Neural progenitor cell (in vitro differentiated cells): ENCODE results near the gene UBE2M. TPM values are rescaled to one million over a fixed set of nuclear protein-coding genes. Genes with fewer than 3 reads are reported as not detected.

Experiments used
- DNase-seq: peaks from one replicate; pipeline ENCODE4 v3.0.0-alpha.2; 2016; ENCODE audit warnings: low spot score
- H2AFZ ChIP-seq: fragments of 200-600 bp; sonication (generic); replicated peaks from 2 replicates; pipeline ENCODE4 v1.6.1; 2016; ENCODE audit warnings: antibody characterized with exemption
- H3F3A ChIP-seq: fragments of 200-600 bp; sonication (generic); 2 replicates; pipeline ENCODE4 v1.6.1; 2016; ENCODE audit warnings: antibody characterized with exemption, low read depth
- H3K27ac ChIP-seq: fragments of 200-600 bp; sonication (generic); 2 replicates; pipeline ENCODE4 v1.5.1; 2016; ENCODE audit warnings: mild to moderate bottlenecking
- H3K27me3 ChIP-seq: fragments of 200-600 bp; sonication (generic); 2 replicates; pipeline ENCODE4 v1.6.1; 2016; ENCODE audit warnings: mild to moderate bottlenecking, moderate library complexity
- H3K36me3 ChIP-seq: fragments of 200-600 bp; sonication (generic); 2 replicates; pipeline ENCODE4 v1.5.1; 2016
- H3K4me1 ChIP-seq: fragments of 200-600 bp; sonication (generic); 2 replicates; pipeline ENCODE4 v1.6.1; 2016; ENCODE audit warnings: mixed run types
- H3K4me2 ChIP-seq: fragments of 200-600 bp; sonication (generic); 2 replicates; pipeline ENCODE4 v1.6.1; 2016
- H3K4me3 ChIP-seq: fragments of 200-600 bp; sonication (generic); 2 replicates; pipeline ENCODE4 v1.5.1; 2016
- H3K79me2 ChIP-seq: fragments of 200-600 bp; sonication (generic); 2 replicates; pipeline ENCODE4 v1.6.1; 2016; ENCODE audit warnings: low read depth
- H3K9ac ChIP-seq: fragments of 200-600 bp; sonication (generic); 2 replicates; pipeline ENCODE4 v1.6.1; 2016
- H3K9me3 ChIP-seq: fragments of 200-600 bp; sonication (generic); 2 replicates; pipeline ENCODE4 v1.5.1; 2016; ENCODE audit warnings: low read depth
- H4K20me1 ChIP-seq: fragments of 200-600 bp; sonication (generic); 2 replicates; pipeline ENCODE4 v1.6.1; 2016; ENCODE audit warnings: low read depth
- H3K27ac Mint-ChIP-seq: 3 replicates; pipeline ENCODE4 v1.8.0; 2021; ENCODE audit warnings: mixed read lengths
- H3K27me3 Mint-ChIP-seq: 2 replicates; pipeline ENCODE4 v1.8.0; 2022; ENCODE audit warnings: low read depth, mild to moderate bottlenecking, inconsistent platforms, moderate library complexity, mixed read lengths; ENCODE audit not compliant: insufficient read depth
- H3K36me3 Mint-ChIP-seq: 3 replicates; pipeline ENCODE4 v1.8.0; 2021; ENCODE audit warnings: mixed read lengths
- H3K4me1 Mint-ChIP-seq: 3 replicates; pipeline ENCODE4 v1.8.0; 2021; ENCODE audit warnings: mixed read lengths
- H3K4me3 Mint-ChIP-seq: 3 replicates; pipeline ENCODE4 v1.8.0; 2021; ENCODE audit warnings: mild to moderate bottlenecking, moderate library complexity, mixed read lengths
- H3K9me3 Mint-ChIP-seq: 3 replicates; pipeline ENCODE4 v1.8.0; 2020; ENCODE audit warnings: mixed read lengths
- EZH2 ChIP-seq: fragments of 200-600 bp; sonication (generic); IDR thresholded peaks from 2 replicates; pipeline ENCODE4 v1.6.1; 2017; ENCODE audit warnings: antibody characterized with exemption, mild to moderate bottlenecking, moderate library complexity
- EZH2phosphoT487 ChIP-seq: fragments of 200-600 bp; sonication (generic); IDR thresholded peaks from 2 replicates; pipeline ENCODE4 v1.6.1; 2017; ENCODE audit warnings: antibody characterized with exemption
- total RNA-seq: library from RNA; depleted of rRNA; stranded (reverse); fragments of >200 nt; gene quantifications from 2 replicates; pipeline ENCODE4 v1.2.3, GENCODE V29; 2015; ENCODE audit warnings: low replicate concordance
- TF ChIP-seq, protein P1 (sequence below): fragments of 200-600 bp; sonication (generic); IDR thresholded peaks from 2 replicates; pipeline ENCODE4 v1.5.1; 2017; ENCODE audit warnings: antibody characterized with exemption, mild to moderate bottlenecking

UBE2M gene
- total RNA-seq, 1 donor from 2014 or later, result 73.3 TPM

DNA sequence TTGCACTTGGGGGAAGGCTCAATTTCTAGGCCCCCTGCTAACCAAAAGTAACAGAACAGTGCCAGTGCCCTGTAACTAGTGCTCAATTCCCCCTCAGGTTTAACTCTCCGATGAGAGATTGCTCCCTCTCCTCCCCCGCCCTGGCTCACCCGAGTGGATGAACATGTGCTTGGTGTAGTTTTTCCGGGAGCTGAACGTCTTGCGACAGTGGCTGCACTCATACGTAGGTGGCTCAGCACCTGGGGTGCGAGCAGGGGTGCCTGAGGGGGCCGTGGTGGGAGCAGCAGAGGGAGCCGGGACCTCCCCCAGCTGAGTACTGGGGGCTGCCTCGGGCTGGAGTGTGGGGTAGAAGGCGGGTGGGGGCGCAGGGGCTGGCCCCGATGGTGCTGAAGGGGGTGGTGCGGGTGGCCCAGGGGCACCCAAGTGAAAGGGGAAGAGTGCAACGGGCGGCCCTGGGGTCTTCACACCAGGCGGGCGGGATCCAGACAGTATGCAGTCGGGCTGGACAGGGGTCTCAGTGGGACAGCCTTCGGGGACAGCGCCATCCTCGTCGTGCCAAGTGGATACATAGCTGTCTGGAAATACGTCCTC lies 42.1 kb downstream of the UBE2M start:
- H3K27me3 ChIP-seq, result no peaks in the 10 kb centered on the region
- no peaks in the 10 kb centered on the region for H3K9me3 ChIP-seq
- H2AFZ ChIP-seq, result no peak overlapping the region
- H3K9ac ChIP-seq, result no peak overlapping the region
- Mint-ChIP-seq H3K9me3 (no peaks in the 10 kb centered on the region), H3K4me1 (peaks cover 30% of the 10 kb centered on the region), H3K27me3 (peaks cover 8% of the 10 kb centered on the region), H3K27ac (no peak overlapping the region), H3K4me3 (no peak overlapping the region), H3K36me3 (peaks cover 13% of the 10 kb centered on the region)
- peaks cover 16% of the 10 kb centered on the region for H3K4me1 ChIP-seq
- H4K20me1 ChIP-seq, result peaks cover 8% of the 10 kb centered on the region
- H3K4me3 ChIP-seq, result no peak overlapping the region
- no peak overlapping the region for H3K27ac ChIP-seq
- peaks cover 49% of the 10 kb centered on the region for H3K79me2 ChIP-seq
- H3K36me3 ChIP-seq, result no peaks in the 10 kb centered on the region
- no peak for DNase-seq
- peaks cover 47% of the 10 kb centered on the region for H3F3A ChIP-seq
- TF ChIP-seq, protein P1, sequence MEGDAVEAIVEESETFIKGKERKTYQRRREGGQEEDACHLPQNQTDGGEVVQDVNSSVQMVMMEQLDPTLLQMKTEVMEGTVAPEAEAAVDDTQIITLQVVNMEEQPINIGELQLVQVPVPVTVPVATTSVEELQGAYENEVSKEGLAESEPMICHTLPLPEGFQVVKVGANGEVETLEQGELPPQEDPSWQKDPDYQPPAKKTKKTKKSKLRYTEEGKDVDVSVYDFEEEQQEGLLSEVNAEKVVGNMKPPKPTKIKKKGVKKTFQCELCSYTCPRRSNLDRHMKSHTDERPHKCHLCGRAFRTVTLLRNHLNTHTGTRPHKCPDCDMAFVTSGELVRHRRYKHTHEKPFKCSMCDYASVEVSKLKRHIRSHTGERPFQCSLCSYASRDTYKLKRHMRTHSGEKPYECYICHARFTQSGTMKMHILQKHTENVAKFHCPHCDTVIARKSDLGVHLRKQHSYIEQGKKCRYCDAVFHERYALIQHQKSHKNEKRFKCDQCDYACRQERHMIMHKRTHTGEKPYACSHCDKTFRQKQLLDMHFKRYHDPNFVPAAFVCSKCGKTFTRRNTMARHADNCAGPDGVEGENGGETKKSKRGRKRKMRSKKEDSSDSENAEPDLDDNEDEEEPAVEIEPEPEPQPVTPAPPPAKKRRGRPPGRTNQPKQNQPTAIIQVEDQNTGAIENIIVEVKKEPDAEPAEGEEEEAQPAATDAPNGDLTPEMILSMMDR, result no peak
- TF ChIP-seq EZH2 (no peak), EZH2phosphoT487 (no peak)
- no peak overlapping the region for H3K4me2 ChIP-seq

DNA sequence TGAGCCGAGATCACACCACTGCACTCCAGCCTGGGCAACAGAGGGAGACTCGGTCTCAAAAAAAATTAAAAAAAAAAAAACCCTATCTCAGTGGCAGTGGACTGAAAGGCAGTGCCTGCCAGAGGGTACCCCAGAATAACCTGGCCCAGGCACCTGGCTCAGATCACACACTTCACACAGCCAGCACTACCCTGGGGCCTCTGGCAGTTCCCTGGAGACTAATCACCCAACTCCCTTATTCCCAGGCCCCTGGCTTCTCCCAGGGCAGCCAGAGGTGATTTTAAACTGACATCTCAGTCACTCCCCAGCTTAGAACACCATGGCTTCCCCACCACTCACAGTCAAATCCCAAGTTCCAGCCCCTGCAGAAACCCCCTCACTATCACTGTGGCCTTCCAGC lies 43.2 kb downstream of the UBE2M start:
- H3K36me3 ChIP-seq, result no peaks in the 10 kb centered on the region
- peak overlapping the region; percentile 39 for H3K27ac Mint-ChIP-seq

DNA sequence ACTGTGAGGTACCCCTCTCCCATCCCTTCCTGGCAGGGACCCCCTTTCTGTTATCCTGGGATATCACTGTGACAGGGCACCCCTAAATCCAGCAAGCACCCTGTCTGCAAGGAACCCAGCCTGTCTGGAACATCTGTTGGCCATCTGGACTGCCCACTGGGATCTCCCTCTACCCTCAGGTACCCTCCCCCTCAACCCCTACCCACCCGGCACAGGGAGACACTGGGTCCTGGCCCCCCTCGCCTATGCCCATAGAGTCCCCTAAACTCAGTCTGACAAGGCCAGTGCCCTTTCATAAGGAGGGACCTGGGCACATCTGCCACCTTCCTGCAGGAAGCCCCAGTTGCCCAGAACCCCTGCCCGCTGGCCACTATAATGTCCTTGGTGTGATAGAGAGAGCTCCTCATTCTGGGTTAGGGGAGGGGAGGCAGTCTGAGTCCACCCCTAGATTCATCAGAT lies 43.8 kb downstream of the UBE2M start:
- H3K4me1 ChIP-seq, result peaks cover 12% of the 10 kb centered on the region
- H3F3A ChIP-seq, result peaks cover 33% of the 10 kb centered on the region
- H3K36me3 ChIP-seq, result no peaks in the 10 kb centered on the region
- H3K9ac ChIP-seq, result no peak overlapping the region
- Mint-ChIP-seq H3K27me3 (peaks cover 10% of the 10 kb centered on the region), H3K9me3 (no peaks in the 10 kb centered on the region), H3K36me3 (peaks cover 13% of the 10 kb centered on the region), H3K4me3 (peak overlapping the region; percentile 60), H3K4me1 (peaks cover 23% of the 10 kb centered on the region), H3K27ac (no peak overlapping the region)
- H3K27ac ChIP-seq, result no peak overlapping the region
- peak overlapping the region; percentile 44 for H3K4me3 ChIP-seq
- TF ChIP-seq EZH2phosphoT487, result no peak
- TF ChIP-seq, protein P1, result no peak
- TF ChIP-seq EZH2, result no peak
- peaks cover 44% of the 10 kb centered on the region for H3K79me2 ChIP-seq
- no peak overlapping the region for H2AFZ ChIP-seq
- no peak for DNase-seq
- peaks cover 8% of the 10 kb centered on the region for H4K20me1 ChIP-seq
- H3K4me2 ChIP-seq, result peak overlapping the region; percentile 78
- no peaks in the 10 kb centered on the region for H3K27me3 ChIP-seq
- H3K9me3 ChIP-seq, result no peaks in the 10 kb centered on the region

More for the DNA sequence above, 43.2 kb downstream of the UBE2M start:
- H3K27me3 ChIP-seq, result no peaks in the 10 kb centered on the region
- H3F3A ChIP-seq, result peaks cover 40% of the 10 kb centered on the region
- Mint-ChIP-seq H3K4me3 (peak overlapping the region; percentile 52), H3K9me3 (no peaks in the 10 kb centered on the region), H3K27me3 (peaks cover 8% of the 10 kb centered on the region), H3K4me1 (peaks cover 27% of the 10 kb centered on the region), H3K36me3 (peaks cover 13% of the 10 kb centered on the region)
- peaks cover 45% of the 10 kb centered on the region for H3K79me2 ChIP-seq
- no peak overlapping the region for H3K4me2 ChIP-seq
- no peak overlapping the region for H3K9ac ChIP-seq
- H3K27ac ChIP-seq, result peak overlapping the region; percentile 29
- no peaks in the 10 kb centered on the region for H3K9me3 ChIP-seq
- no peak overlapping the region for H3K4me3 ChIP-seq
- H3K4me1 ChIP-seq, result peaks cover 13% of the 10 kb centered on the region
- no peak for DNase-seq
- TF ChIP-seq EZH2, result no peak
- no peak for TF ChIP-seq EZH2phosphoT487
- TF ChIP-seq, protein P1, result no peak
- peaks cover 8% of the 10 kb centered on the region for H4K20me1 ChIP-seq
- no peak overlapping the region for H2AFZ ChIP-seq
